VCaP (cell line): ENCODE measurements around the gene ATRNL1.

Experiments used
- H3K27ac ChIP-seq: fragments of 450-650 bp; 2 replicates; pipeline ENCODE4 v1.5.1; 2017
- CTCF ChIP-seq: fragments of 450-650 bp; conservative IDR thresholded peaks from 2 replicates; pipeline ENCODE4 v1.5.1; 2017; ENCODE audit warnings: mild to moderate bottlenecking, moderate library complexity

The ATRNL1 gene

GRCh38 chr10:115939101-115939854 lies 846.1 kb downstream of the ATRNL1 start:
- no peak overlapping the region for H3K27ac ChIP-seq
- TF ChIP-seq CTCF = no peak

DNA sequence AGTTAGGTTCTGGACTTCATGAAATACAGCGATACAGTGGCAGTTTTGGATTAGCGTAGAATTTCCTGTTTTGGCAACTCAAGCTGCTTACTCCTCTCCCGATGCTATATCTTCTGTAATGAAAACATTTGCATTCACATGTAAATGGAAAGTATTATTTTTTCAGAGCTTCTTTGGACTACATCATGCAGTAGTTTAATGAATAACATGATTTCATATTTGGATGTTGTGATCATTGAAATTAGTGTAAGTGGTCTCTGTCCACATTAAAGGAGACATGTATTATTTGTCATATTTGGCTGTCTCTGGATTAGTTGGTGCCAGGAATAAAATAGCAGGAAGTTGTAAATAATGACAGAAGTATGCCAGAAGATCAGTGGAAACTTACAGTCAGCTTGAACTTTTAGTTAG lies 848.2 kb downstream of the ATRNL1 start:
- no peak for TF ChIP-seq CTCF
- H3K27ac ChIP-seq = no peak overlapping the region

DNA sequence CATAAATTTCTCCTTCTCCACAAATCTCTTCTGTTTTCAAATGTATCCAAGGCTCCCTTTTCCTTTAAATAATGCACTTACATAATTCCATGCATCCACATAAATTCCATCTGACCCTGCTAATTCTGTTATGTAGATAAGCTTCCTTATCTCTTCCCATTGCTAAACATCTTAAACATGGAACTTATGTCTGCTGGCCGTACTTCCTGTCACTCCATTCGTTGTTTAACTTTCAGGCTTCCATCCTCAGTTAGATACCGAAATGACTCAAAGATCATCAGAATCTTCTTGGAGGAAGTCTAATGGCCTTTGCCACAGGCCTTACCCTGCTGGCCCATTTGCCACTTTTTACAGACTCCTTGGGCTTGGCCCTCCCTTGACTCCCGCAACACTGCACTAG lies 848.9 kb downstream of the ATRNL1 start:
- H3K27ac ChIP-seq = no peak overlapping the region
- no peak for TF ChIP-seq CTCF

DNA sequence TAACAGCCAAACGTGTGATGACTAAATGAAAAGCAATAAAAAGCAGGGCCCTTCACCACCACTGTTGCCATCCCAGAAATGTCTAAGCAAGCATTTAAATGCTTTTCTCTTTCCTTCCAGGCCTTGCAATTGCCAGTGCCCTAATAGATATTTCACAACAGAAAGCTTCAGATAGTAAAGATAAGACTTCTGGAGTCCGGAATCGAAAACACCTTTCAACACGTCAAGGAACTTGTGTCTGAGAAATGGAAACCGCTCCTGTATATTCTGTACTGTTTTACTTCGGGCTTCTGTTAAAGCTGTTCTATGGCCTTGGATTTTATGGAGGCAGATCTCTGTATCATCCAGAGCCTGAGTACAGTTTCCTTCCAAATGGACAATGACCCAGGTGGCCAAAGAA lies 851.4 kb downstream of the ATRNL1 start:
- no peak for TF ChIP-seq CTCF
- H3K27ac ChIP-seq = no peak overlapping the region

DNA sequence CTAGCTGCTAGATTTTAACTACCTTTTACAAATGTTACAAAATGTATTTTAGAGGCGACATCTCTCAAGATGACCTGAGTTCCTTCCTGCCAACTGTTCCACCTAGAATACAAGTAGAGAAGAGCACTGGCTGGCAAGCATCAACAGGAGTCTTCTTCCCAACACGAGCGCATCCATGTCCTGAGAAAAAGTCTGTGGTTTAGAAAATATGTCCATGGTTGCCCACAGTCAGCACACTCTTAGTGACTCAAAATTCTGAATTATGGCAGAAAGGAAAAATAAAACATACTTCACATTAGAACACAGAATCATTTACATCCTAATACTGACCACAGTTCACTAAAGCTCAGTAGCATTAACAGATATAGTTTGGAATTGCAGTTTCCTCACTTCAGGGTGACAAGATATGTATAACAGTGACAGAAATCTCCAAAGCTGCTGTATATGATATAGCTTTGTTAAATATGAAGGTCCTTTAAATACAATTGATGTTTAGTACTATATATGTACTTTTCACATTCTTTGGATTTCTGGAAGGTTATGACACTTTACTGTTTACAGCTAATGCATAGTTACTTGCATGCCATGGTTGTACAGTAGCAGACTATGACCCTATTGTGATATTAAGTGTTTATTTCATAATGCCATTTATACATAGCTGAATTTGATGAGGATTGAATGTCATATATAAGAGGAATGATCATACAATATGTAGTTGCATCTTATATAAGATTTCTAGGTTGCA lies 852.7 kb downstream of the ATRNL1 start:
- no peak overlapping the region for H3K27ac ChIP-seq
- no peak for TF ChIP-seq CTCF

- no peak for TF ChIP-seq CTCF
- no peak overlapping the region for H3K27ac ChIP-seq
Observed at GRCh38 chr10:115947104-115947503, 853.9 kb downstream of the ATRNL1 start.

DNA sequence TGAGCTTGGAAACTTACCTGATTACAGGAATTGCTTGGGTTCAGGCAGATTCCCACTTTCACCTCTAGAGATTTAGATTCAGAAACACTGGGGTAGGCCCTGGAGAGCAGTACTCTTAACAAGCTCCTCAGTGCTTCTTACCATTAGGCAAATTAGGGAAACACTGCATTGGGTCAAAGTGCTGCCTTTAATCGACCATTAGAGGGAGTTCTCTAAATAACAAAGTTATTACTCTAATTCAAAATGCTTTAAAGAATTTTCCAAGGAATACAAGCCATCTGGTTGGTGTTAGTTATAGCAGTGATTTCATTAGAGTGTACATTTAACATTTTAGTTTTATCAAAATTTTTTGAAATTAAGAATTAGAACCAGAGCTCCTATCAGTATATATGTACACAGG lies 855.3 kb downstream of the ATRNL1 start:
- H3K27ac ChIP-seq = no peak overlapping the region
- TF ChIP-seq CTCF = peak; percentile 62
